Tibial nerve (tissue), 4 donors: ENCODE results near the gene VRK1.

Source experiments
- CTCF ChIP-seq, 5 experiments: fragments of 200-600 bp in 3 of 5; fragments of 450-650 bp in 2 of 5; sonication (generic) in 3 of 5; IDR thresholded peaks; one replicate each; pipeline ENCODE4 v1.5.1; 2016 to 2019; ENCODE audit warnings: antibody characterized with exemption in 5 of 5, mild to moderate bottlenecking in 3 of 5, moderate library complexity in 2 of 5
- EP300 ChIP-seq, 2 donors: sonication (generic); formaldehyde crosslinking; IDR thresholded peaks; one replicate each; pipeline ENCODE4 v1.6.1; 2017; ENCODE audit warnings: antibody characterized with exemption in 2 of 2, mild to moderate bottlenecking in 1 of 2
- POLR2A ChIP-seq, 2 donors: fragments of 450-650 bp; IDR thresholded peaks; one replicate each; pipeline ENCODE4 v1.6.1; 2017; ENCODE audit warnings: antibody characterized with exemption in 2 of 2, mild to moderate bottlenecking in 2 of 2, moderate library complexity in 2 of 2

- no peak for TF ChIP-seq POLR2A (IDR thresholded peaks at IDR 0.05)
- no peak for TF ChIP-seq CTCF (IDR thresholded peaks at IDR 0.05)
- TF ChIP-seq EP300 (IDR thresholded peaks at IDR 0.05) = no peak
These were observed 30.1 kb downstream of the VRK1 start for GRCh38 chr14:96827290-96827689.
